ENCODE measurements around the gene BPIFB6. TPM values are rescaled to one million over a fixed set of nuclear protein-coding genes. Genes with fewer than 3 reads are reported as not detected.

The BPIFB6 gene
- total and polyA plus RNA-seq, 2 donors (not counting 1 experiment from before 2014, with no cell fraction given) = not detected

GRCh38 chr20:33020278-33021161 is 10.9 kb upstream of the BPIFB6 start:
- TF ChIP-seq EZH2 (IDR thresholded peaks at IDR 0.05; ENCODE audit: low read length, missing control alignments) = no peak
- no peak for TF ChIP-seq CTCF (conservative IDR thresholded peaks at IDR 0.05 in 1 of 2, IDR thresholded peaks at IDR 0.05 in 1 of 2; ENCODE audit: low read depth in 1 of 2, low read length in 2 of 2)
- no peaks in the 10 kb centered on the region for H4K20me1 ChIP-seq (ENCODE audit: control insufficient read depth, extremely low read depth, insufficient read depth, low read length)
- H3K27me3 ChIP-seq (ENCODE audit: control insufficient read depth, insufficient read depth, low read length) = peaks cover 3% of the 10 kb centered on the region
- no peaks in the 10 kb centered on the region for H3K4me1 ChIP-seq (ENCODE audit: control insufficient read depth, extremely low read depth, insufficient read depth, low read length)
- no peak overlapping the region for H3K9ac ChIP-seq (ENCODE audit: insufficient read depth, low read length)
- no peaks in the 10 kb centered on the region for H3K36me3 ChIP-seq (ENCODE audit: control insufficient read depth, insufficient read depth, low read length)
- H3K4me3 ChIP-seq (replicated peaks in 1 of 4; ENCODE audit: control extremely low read depth in 1 of 4, insufficient read depth in 1 of 4, low read depth in 3 of 4, low read length in 4 of 4) = no peak overlapping the region
- H3K9me3 ChIP-seq (ENCODE audit: control insufficient read depth, insufficient read depth, low read depth, low read length) = no peaks in the 10 kb centered on the region
- no peak for DNase-seq (ENCODE audit: low read depth in 2 of 2)
- H3K27ac ChIP-seq (ENCODE audit: insufficient read depth, low read length) = no peak overlapping the region
- no peak overlapping the region for H2AFZ ChIP-seq (ENCODE audit: low read length)
- H3K79me2 ChIP-seq (ENCODE audit: control insufficient read depth, insufficient read depth, low read length) = no peaks in the 10 kb centered on the region
- H3K4me2 ChIP-seq (ENCODE audit: extremely low read depth, insufficient read depth, low read length) = no peak overlapping the region

GRCh38 chr20:33021879-33022278 is 9.6 kb upstream of the BPIFB6 start:
- no peaks in the 10 kb centered on the region for H3K4me1 ChIP-seq (ENCODE audit: control insufficient read depth, extremely low read depth, insufficient read depth, low read length)
- H3K36me3 ChIP-seq (ENCODE audit: control insufficient read depth, insufficient read depth, low read length) = no peaks in the 10 kb centered on the region
- H3K9me3 ChIP-seq (ENCODE audit: control insufficient read depth, insufficient read depth, low read depth, low read length) = no peaks in the 10 kb centered on the region
- H3K4me2 ChIP-seq (ENCODE audit: extremely low read depth, insufficient read depth, low read length) = no peak overlapping the region
- H3K79me2 ChIP-seq (ENCODE audit: control insufficient read depth, insufficient read depth, low read length) = no peaks in the 10 kb centered on the region
- no peak overlapping the region for H2AFZ ChIP-seq (ENCODE audit: low read length)
- no peak overlapping the region for H3K27ac ChIP-seq (ENCODE audit: insufficient read depth, low read length)
- H4K20me1 ChIP-seq (ENCODE audit: control insufficient read depth, extremely low read depth, insufficient read depth, low read length) = no peaks in the 10 kb centered on the region
- H3K27me3 ChIP-seq (ENCODE audit: control insufficient read depth, insufficient read depth, low read length) = peaks cover 3% of the 10 kb centered on the region
- H3K9ac ChIP-seq (ENCODE audit: insufficient read depth, low read length) = no peak overlapping the region
- no peak for DNase-seq (ENCODE audit: low read depth in 2 of 2)
- no peak overlapping the region for H3K4me3 ChIP-seq (replicated peaks in 1 of 4; ENCODE audit: control extremely low read depth in 1 of 4, insufficient read depth in 1 of 4, low read depth in 3 of 4, low read length in 4 of 4)
- no peak for TF ChIP-seq CTCF (conservative IDR thresholded peaks at IDR 0.05 in 1 of 2, IDR thresholded peaks at IDR 0.05 in 1 of 2; ENCODE audit: low read depth in 1 of 2, low read length in 2 of 2)
- TF ChIP-seq EZH2 (IDR thresholded peaks at IDR 0.05; ENCODE audit: low read length, missing control alignments) = no peak

GRCh38 chr20:33022289-33022688 is 9.2 kb upstream of the BPIFB6 start:
- H3K27me3 ChIP-seq (ENCODE audit: control insufficient read depth, insufficient read depth, low read length) = peaks cover 3% of the 10 kb centered on the region

More at GRCh38 chr20:33022289-33022688, 9.2 kb upstream of the BPIFB6 start:
- TF ChIP-seq CTCF (conservative IDR thresholded peaks at IDR 0.05 in 1 of 2, IDR thresholded peaks at IDR 0.05 in 1 of 2; ENCODE audit: low read depth in 1 of 2, low read length in 2 of 2) = no peak
- no peak for TF ChIP-seq EZH2 (IDR thresholded peaks at IDR 0.05; ENCODE audit: low read length, missing control alignments)
- Histone ChIP-seq H3K9me3 (ENCODE audit: control insufficient read depth, insufficient read depth, low read depth, low read length) (no peaks in the 10 kb centered on the region), H3K36me3 (ENCODE audit: control insufficient read depth, insufficient read depth, low read length) (no peaks in the 10 kb centered on the region), H4K20me1 (ENCODE audit: control insufficient read depth, extremely low read depth, insufficient read depth, low read length) (no peaks in the 10 kb centered on the region), H2AFZ (ENCODE audit: low read length) (no peak overlapping the region), H3K27ac (ENCODE audit: insufficient read depth, low read length) (no peak overlapping the region), H3K4me3 (replicated peaks in 1 of 4; ENCODE audit: control extremely low read depth in 1 of 4, insufficient read depth in 1 of 4, low read depth in 3 of 4, low read length in 4 of 4) (no peak overlapping the region), H3K9ac (ENCODE audit: insufficient read depth, low read length) (no peak overlapping the region), H3K79me2 (ENCODE audit: control insufficient read depth, insufficient read depth, low read length) (no peaks in the 10 kb centered on the region), H3K4me1 (ENCODE audit: control insufficient read depth, extremely low read depth, insufficient read depth, low read length) (no peaks in the 10 kb centered on the region), H3K4me2 (ENCODE audit: extremely low read depth, insufficient read depth, low read length) (no peak overlapping the region)
- no peak for DNase-seq (ENCODE audit: low read depth in 2 of 2)

All from fibroblast of lung (primary cell).